GM19463 (cell line): ENCODE data around the gene UBN1.

ENCODE experiments used
- ATAC-seq: cut with Tn5 transposase; IDR thresholded peaks from one replicate; pipeline ENCODE4 v1.9.1; 2021; ENCODE audit warnings: mild to moderate bottlenecking, moderate library complexity; ENCODE audit not compliant: unreplicated experiment

The UBN1 gene

GRCh38 chr16:4814046-4814445 lies 33.2 kb upstream of the UBN1 start:
- no peak for ATAC-seq

GRCh38 chr16:4814542-4815173 lies 32.6 kb upstream of the UBN1 start:
- ATAC-seq, result no peak

GRCh38 chr16:4820652-4821051 lies 26.6 kb upstream of the UBN1 start:
- no peak for ATAC-seq

GRCh38 chr16:4825196-4825595 lies 22.1 kb upstream of the UBN1 start:
- no peak for ATAC-seq

GRCh38 chr16:4826526-4826925 lies 20.8 kb upstream of the UBN1 start:
- ATAC-seq, result no peak

GRCh38 chr16:4826980-4827379 lies 20.3 kb upstream of the UBN1 start:
- no peak for ATAC-seq

GRCh38 chr16:4828567-4829321 lies 18.5 kb upstream of the UBN1 start:
- no peak for ATAC-seq

GRCh38 chr16:4830408-4830807 lies 16.9 kb upstream of the UBN1 start:
- ATAC-seq, result no peak

- no peak for ATAC-seq
Observed at GRCh38 chr16:4831616-4832015, 15.7 kb upstream of the UBN1 start.

GRCh38 chr16:4832698-4833343 lies 14.5 kb upstream of the UBN1 start:
- no peak for ATAC-seq

- ATAC-seq, result no peak
Observed at GRCh38 chr16:4833584-4833983, 13.7 kb upstream of the UBN1 start.

GRCh38 chr16:4836727-4837126 lies 10.6 kb upstream of the UBN1 start:
- ATAC-seq, result no peak

- no peak for ATAC-seq
Observed at GRCh38 chr16:4837733-4838501, 9.4 kb upstream of the UBN1 start.

- ATAC-seq, result no peak
Observed at GRCh38 chr16:4839942-4840341, 7.3 kb upstream of the UBN1 start.

GRCh38 chr16:4840984-4841383 lies 6.3 kb upstream of the UBN1 start:
- ATAC-seq, result no peak

- ATAC-seq, result no peak
Observed at GRCh38 chr16:4846503-4846900, 779 bp upstream of the UBN1 start.

- ATAC-seq, result peak; percentile 10
Observed at GRCh38 chr16:4847774-4848587, 700 bp downstream of the UBN1 start.

GRCh38 chr16:4850211-4850610 lies 2.9 kb downstream of the UBN1 start:
- ATAC-seq, result no peak

- ATAC-seq, result no peak
Observed at GRCh38 chr16:4852221-4852872, 5.1 kb downstream of the UBN1 start.

GRCh38 chr16:4855371-4855770 lies 8.1 kb downstream of the UBN1 start:
- no peak for ATAC-seq
